Mesodermal cell (in vitro differentiated cells): ENCODE results near the gene IGSF3.
"Not testable (repeated sequence)": the region's sequence is repeated elsewhere in the genome, so short reads cannot be mapped to it uniquely, and the experiment has no call there.

Experiments
- H3K27ac ChIP-seq: 2 replicates; pipeline ENCODE4 v1.7.0; 2013; ENCODE audit warnings: mild to moderate bottlenecking, low read depth, low read length, moderate library complexity; ENCODE audit not compliant: severe bottlenecking
- H3K36me3 ChIP-seq: 2 replicates; pipeline ENCODE4 v1.7.1; 2013; ENCODE audit warnings: mild to moderate bottlenecking, low read length, moderate library complexity; ENCODE audit not compliant: control insufficient read depth, insufficient read depth
- H3K4me1 ChIP-seq: one replicate; pipeline ENCODE4 v1.7.1; 2013; ENCODE audit warnings: mild to moderate bottlenecking, low read length; ENCODE audit not compliant: insufficient read depth, control insufficient read depth, poor library complexity, severe bottlenecking
- H3K4me3 ChIP-seq: 2 replicates; pipeline ENCODE4 v1.7.0; 2013; ENCODE audit warnings: low read length, control low read depth, mild to moderate bottlenecking; ENCODE audit not compliant: insufficient read depth, poor library complexity, severe bottlenecking; ENCODE audit errors: extremely low read depth
- H3K9me3 ChIP-seq: 2 replicates; pipeline ENCODE4 v1.7.1; 2013; ENCODE audit warnings: mild to moderate bottlenecking, low read length, moderate library complexity; ENCODE audit not compliant: control insufficient read depth
- WGBS, 2 experiments: methylation state at CpG; one replicate each; pipeline ENCODE4 v1.1.5; 2013; ENCODE audit warnings: missing lambda C conversion rate in 2 of 2; ENCODE audit not compliant: insufficient coverage in 2 of 2; 5-methylcytosine and 5-hydroxymethylcytosine counted together

The IGSF3 gene

DNA sequence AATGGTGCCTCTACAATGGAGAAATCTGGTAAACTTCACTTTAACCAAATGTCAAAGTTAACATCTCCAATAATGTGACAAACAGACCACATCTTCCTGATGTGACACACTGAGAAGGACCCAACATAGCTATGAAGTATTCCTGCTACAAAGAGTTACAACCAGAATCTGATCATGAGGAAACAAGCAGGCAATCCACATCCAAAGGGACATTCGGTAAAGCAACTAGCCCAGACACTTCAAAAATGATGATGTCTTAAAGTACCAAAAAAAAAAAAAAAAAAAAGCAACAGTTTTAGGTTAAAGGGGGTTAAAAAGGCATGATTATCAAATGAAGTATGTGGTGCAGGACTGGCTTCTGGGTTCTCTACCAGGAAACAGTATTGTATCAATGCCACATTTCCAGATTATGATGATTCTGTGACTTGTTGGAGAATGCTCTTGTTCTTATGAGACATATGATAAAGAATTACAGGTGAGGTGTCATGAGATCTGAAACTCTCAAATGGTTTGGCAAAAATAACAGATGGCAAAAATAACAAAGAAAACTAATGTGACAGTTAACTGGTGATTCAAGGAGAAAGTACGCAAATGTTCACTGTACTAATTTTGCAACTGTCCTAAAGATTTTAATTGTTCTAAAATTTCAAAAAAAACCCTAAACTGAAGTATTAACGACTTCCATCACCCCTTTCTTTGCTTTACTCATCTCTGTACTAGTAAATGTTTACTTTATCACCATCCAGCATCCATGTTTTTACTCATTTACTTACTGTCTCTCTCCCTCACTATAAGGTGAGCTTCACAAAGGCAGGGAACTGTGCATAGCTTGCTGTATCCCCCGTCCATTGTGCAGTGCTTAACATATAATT is 99.5 kb downstream of the IGSF3 start:
- Histone ChIP-seq H3K4me3 (no peak overlapping the region), H3K27ac (no peak overlapping the region), H3K9me3 (peaks cover 8% of the 10 kb centered on the region), H3K36me3 (peaks cover 4% of the 10 kb centered on the region), H3K4me1 (peaks cover 23% of the 10 kb centered on the region)
- 91 to 95% methylated on average over 2 of the region's 4 CpGs for WGBS, 2 experiments

DNA sequence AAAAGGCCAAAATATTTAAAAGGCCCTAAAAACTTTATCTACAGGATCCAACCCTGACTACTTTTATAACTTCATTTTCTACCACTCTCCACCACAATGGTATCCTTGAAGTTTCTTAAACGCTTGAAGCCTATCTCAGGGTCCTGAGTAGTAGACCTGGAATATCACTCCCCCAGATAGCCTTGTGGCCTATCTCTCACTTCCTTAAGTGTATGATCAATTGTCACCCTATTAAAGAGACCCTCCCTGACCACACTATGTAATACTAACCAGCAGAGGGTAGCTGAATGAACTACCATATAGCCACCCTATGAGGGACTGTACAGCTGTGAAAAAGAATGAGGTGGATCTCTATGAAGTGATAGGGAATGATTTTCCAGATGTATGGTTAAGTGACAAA is 102.3 kb downstream of the IGSF3 start:
- H3K9me3 ChIP-seq, result peaks cover 11% of the 10 kb centered on the region
- 67 to 100% methylated on average over 1 of the region's 1 CpG for WGBS, 2 experiments

DNA sequence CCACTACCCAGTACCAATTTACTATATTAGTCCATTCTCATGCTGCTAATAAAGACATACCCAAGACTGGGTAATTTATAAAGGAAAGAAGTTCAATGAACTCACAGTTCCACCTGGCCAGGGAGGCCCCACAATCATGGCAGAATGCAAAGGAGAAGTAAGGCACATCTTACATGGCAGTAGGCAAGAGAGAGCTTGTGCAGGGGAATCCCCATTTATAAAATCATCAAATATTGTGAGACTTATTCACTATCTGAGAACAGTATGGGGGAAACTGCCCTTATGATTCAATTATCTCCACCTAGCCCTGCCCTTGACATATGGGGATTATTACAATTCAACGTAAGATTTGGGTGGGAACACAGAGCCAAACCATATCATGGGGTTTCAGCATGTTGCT is 103.1 kb downstream of the IGSF3 start:
- Histone ChIP-seq H3K4me3 (no peak overlapping the region), H3K9me3 (peaks cover 11% of the 10 kb centered on the region), H3K27ac (no peak overlapping the region), H3K4me1 (no peaks in the 10 kb centered on the region), H3K36me3 (peaks cover 4% of the 10 kb centered on the region)
- WGBS, 2 experiments, result 88 to 90% methylated on average over 1 of the region's 1 CpG

More for the DNA sequence above, 102.3 kb downstream of the IGSF3 start:
- H3K36me3 ChIP-seq, result peaks cover 4% of the 10 kb centered on the region
- no peak overlapping the region for H3K27ac ChIP-seq
- H3K4me1 ChIP-seq, result peaks cover 5% of the 10 kb centered on the region
- no peak overlapping the region for H3K4me3 ChIP-seq

DNA sequence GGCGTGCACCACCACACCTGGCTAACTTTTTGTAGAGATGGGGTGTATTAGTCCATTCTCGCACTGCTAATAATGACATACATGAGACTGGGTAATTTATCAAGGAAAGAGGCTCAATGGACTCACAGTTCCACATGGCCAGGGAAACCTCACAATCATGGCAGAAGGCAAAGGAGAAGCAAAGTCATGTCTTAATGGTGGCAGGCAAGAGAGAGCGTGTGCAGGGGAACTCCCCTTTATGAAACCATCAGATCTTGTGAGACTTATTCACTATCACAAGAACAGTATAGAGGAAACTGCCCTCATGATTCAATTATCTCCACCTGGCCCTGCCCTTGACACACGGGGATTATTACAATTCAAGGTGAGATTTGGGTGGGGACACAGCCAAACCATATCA is 105.1 kb downstream of the IGSF3 start:
- peaks cover 11% of the 10 kb centered on the region for H3K9me3 ChIP-seq
- not testable (repeated sequence) for H3K4me3 ChIP-seq, H3K36me3 ChIP-seq, H3K27ac ChIP-seq, H3K4me1 ChIP-seq
- 83 to 88% methylated on average over 1 to 4 of the region's 4 CpGs for WGBS, 2 experiments

DNA sequence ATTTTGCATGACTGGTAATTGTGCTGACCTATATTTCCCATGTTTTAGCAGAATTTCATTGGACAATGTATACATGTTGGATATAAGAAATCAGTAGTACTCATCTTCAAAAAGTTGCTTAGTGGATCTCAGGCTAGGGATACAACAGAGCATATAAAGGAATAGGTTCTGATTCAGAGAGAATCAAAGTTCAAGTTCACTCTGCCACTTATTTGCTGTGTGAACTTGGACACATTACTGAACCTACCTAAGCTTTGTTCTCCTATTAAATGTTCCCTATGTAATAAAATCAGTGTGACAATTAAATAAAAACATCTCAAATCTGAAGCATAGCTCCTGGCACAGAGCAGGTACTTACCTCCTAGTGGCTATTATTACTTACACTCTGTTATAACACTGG is 106.0 kb downstream of the IGSF3 start:
- Histone ChIP-seq H3K36me3 (peaks cover 4% of the 10 kb centered on the region), H3K4me1 (no peaks in the 10 kb centered on the region), H3K9me3 (peaks cover 11% of the 10 kb centered on the region), H3K4me3 (no peak overlapping the region), H3K27ac (no peak overlapping the region)

DNA sequence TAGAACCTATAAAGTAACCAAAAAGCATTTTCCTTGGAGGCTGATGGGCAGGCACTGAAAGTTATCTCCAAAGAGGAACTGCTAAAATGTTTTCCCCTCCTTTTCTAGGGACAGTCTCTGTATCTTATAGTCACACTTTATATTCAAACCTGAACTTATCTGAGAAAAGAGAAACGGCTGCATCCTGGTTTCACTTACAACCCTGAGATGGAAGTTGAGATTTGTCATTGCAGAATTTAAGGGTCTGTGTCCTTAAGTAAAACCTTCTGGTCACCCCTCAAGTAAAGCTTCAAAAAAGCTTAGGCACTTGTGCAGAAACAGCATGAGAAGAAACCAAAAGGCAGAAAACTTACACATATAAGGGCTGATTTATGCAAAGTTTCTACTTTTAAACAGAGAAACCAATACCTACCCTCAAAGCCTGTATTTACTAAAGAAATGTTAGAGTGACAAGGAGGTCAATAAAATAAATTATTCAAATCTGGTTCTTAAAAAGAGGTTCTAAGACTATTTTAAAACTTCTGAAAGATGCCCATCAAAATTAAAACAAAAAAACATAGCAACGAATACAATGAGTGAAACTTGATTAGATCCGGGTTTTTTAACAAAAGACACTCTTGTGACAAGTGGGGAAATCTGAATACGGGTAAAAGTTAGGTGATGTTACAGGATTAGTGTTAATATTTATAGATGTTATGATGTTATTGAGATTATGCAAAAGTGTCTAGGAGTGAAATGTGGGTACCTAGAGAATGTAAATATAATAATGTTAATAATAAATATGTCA is 106.6 kb downstream of the IGSF3 start:
- H3K4me3 ChIP-seq, result no peak overlapping the region
- peaks cover 4% of the 10 kb centered on the region for H3K36me3 ChIP-seq
- 95 to 100% methylated on average over 2 of the region's 4 CpGs for WGBS, 2 experiments
- H3K4me1 ChIP-seq, result no peaks in the 10 kb centered on the region
- peaks cover 11% of the 10 kb centered on the region for H3K9me3 ChIP-seq
- H3K27ac ChIP-seq, result no peak overlapping the region

DNA sequence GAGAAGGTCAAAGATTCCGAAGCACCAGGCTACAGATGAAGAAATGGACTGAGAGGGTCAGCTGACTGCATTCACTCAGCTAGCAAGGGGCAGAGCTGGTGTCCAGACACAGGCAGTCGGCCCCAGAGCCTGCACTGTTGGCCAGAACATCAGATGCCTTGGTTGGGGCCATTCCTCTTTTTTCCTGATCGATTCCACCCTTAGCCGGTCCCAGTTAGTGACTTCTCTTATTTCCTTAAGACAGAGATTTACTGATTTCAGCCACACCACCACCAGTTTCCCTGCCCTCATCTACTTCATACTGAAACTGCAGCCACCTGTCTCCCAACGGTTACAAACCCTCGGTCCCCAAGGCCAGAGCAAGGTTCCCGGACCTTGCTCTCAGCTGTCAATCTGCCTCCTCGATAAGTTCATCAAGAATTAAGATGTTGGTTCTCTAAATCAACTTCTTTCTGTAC is 108.2 kb downstream of the IGSF3 start:
- Histone ChIP-seq H3K27ac (no peak overlapping the region), H3K4me3 (no peak overlapping the region), H3K9me3 (peaks cover 11% of the 10 kb centered on the region), H3K4me1 (no peaks in the 10 kb centered on the region), H3K36me3 (no peaks in the 10 kb centered on the region)
- WGBS, 2 experiments, result 93 to 98% methylated on average over 4 to 5 of the region's 8 CpGs

DNA sequence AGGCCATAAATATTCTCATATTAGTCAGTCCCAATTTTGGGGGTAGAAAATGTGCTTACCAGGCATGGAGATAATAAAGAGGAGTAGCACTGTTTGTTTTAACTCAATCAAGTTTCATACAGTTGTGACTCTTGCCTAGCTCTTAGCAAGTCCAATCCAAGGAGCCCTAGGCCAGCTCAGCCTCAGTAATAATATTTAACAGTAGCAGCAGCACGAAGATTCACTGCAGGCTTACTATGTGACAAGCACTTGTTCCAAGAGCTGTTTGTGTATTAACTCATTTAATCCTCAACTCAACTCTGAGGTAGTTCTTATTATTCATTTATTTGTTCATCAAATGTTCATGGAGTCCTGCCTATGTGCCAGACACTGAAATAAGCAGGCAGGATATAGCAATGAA is 109.0 kb downstream of the IGSF3 start:
- no peaks in the 10 kb centered on the region for H3K4me1 ChIP-seq
- 100% methylated on average over 1 of the region's 1 CpG; no CpG with 5 or more reads in 1 of the 2 experiments for WGBS, 2 experiments
- no peak overlapping the region for H3K27ac ChIP-seq
- H3K4me3 ChIP-seq, result no peak overlapping the region
- no peaks in the 10 kb centered on the region for H3K36me3 ChIP-seq
- H3K9me3 ChIP-seq, result peaks cover 8% of the 10 kb centered on the region

DNA sequence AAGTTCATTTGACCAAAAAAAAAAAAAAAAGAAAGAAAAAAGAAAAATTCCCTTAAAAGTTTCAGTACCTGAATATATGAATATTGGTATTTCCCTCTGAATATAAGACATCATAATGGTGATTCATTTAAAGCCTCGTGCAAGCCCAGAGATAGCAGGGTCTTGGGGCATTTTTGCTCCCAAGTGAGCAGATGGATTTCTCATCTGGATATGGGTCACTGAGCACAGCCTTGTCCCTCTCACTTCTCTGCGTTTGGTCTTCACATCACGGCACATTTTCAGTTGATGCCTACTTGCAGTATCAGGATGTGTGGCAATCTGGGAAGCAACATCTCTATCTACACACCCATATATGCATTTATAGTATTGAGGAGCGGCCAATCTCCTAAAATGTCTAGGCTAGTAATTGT is 109.4 kb downstream of the IGSF3 start:
- H3K27ac ChIP-seq, result no peak overlapping the region
- no peak overlapping the region for H3K4me3 ChIP-seq
- H3K9me3 ChIP-seq, result peaks cover 4% of the 10 kb centered on the region
- 100% methylated on average over 1 of the region's 4 CpGs; no CpG with 5 or more reads in 1 of the 2 experiments for WGBS, 2 experiments
- H3K4me1 ChIP-seq, result no peaks in the 10 kb centered on the region
- H3K36me3 ChIP-seq, result no peaks in the 10 kb centered on the region

DNA sequence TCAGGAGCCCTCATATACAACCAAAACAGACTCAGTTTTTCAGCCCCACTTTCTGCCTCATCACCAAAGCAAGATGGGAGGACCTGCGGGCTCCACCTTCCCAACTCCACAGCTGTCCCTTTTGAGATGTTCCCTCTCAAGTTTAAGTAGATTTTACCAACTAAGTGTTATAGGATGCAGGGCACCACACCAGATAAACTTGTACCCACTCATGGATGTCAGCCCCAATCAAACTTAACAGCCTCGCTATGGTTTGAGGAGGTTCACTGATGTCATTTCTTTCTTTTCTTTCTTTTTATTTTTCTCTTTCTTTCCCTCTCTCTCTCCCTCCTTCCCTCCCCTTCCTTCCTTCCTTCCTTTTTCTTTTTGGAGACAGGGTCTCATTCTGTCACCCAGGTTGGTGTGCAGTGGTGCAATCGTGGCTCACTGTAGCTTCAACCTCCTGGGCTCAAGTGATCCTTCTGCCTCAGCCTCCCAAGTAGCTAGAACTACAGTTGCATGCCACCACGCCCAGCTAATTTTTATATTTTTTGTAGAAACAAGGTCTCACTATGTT is 110.1 kb downstream of the IGSF3 start:
- Histone ChIP-seq H3K27ac (no peak overlapping the region), H3K9me3 (no peaks in the 10 kb centered on the region), H3K4me1 (no peaks in the 10 kb centered on the region), H3K36me3 (no peaks in the 10 kb centered on the region), H3K4me3 (no peak overlapping the region)
- WGBS, 2 experiments, result 73 to 93% methylated on average over 2 to 3 of the region's 4 CpGs
